NT2/D1 (cell line): ENCODE measurements around the gene POLR2J2.
"Not testable (repeated sequence)": the region's sequence is repeated elsewhere in the genome, so short reads cannot be mapped to it uniquely, and the experiment has no call there.

Experiments
- SUZ12 ChIP-seq: IDR thresholded peaks from 2 replicates; pipeline ENCODE4 v1.6.1; 2011; ENCODE audit not compliant: insufficient read length, insufficient read depth; ENCODE audit errors: extremely low read depth
- YY1 ChIP-seq: IDR thresholded peaks from 2 replicates; pipeline ENCODE4 v1.6.1; 2011; ENCODE audit not compliant: insufficient read length, insufficient read depth
- ZNF274 ChIP-seq: IDR thresholded peaks from 2 replicates; pipeline ENCODE4 v1.6.1; 2011; ENCODE audit warnings: mild to moderate bottlenecking, low read depth, low read length

DNA sequence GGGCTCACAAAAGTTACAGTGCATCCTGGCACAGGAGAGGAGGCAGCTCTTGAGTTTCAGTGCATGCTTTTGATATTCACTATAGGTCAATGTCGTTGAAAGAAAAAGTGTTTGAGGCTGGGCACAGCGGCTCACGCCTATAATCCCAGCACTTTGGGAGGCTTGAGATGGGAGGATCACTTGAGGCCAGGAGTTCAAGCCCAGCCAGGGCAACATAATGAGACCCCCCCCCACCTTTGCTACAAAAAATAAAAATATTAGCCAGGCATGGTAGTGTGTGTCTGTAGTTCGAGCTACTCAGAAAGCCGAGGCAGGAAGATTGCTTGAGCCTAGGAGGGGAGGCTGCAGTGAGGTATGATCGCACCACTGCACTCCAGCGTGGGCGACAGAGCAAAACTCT lies 53.3 kb downstream of the POLR2J2 start:
- not testable (repeated sequence) for TF ChIP-seq SUZ12, ZNF274, YY1
